ENCODE data around the gene CISD2.

CISD2 gene

GRCh38 chr4:102843938-102844337 lies 24.9 kb upstream of the CISD2 start:
- DNase-seq = no peak
- no peak for TF ChIP-seq CTCF (IDR thresholded peaks at IDR 0.05; ENCODE audit: low read depth, low read length)
- H3K9me3 ChIP-seq = no peaks in the 10 kb centered on the region
- no peak overlapping the region for H3K4me3 ChIP-seq (ENCODE audit: low read depth, low read length)
- H3K36me3 ChIP-seq = no peaks in the 10 kb centered on the region; the same call in 1 of the 2 replicates
- no peaks in the 10 kb centered on the region for H3K27me3 ChIP-seq
- H3K4me1 ChIP-seq = peaks cover 13% of the 10 kb centered on the region

GRCh38 chr4:102847687-102848086 lies 21.1 kb upstream of the CISD2 start:
- Histone ChIP-seq H3K4me3 (ENCODE audit: low read depth, low read length) (no peak overlapping the region), H3K36me3 (no peaks in the 10 kb centered on the region; the same call in 1 of the 2 replicates), H3K27me3 (no peaks in the 10 kb centered on the region), H3K4me1 (peaks cover 13% of the 10 kb centered on the region), H3K9me3 (no peaks in the 10 kb centered on the region)
- DNase-seq = no peak
- no peak for TF ChIP-seq CTCF (IDR thresholded peaks at IDR 0.05; ENCODE audit: low read depth, low read length)

GRCh38 chr4:102849579-102850104 lies 19.1 kb upstream of the CISD2 start:
- Histone ChIP-seq H3K36me3 (no peaks in the 10 kb centered on the region), H3K4me1 (peaks cover under 1% of the 10 kb centered on the region; the same call in 1 of the 2 replicates), H3K9me3 (no peaks in the 10 kb centered on the region), H3K27me3 (no peaks in the 10 kb centered on the region), H3K4me3 (ENCODE audit: low read depth, low read length) (no peak overlapping the region)
- no peak for TF ChIP-seq CTCF (IDR thresholded peaks at IDR 0.05; ENCODE audit: low read depth, low read length)
- DNase-seq = no peak

GRCh38 chr4:102850370-102850769 lies 18.4 kb upstream of the CISD2 start:
- Histone ChIP-seq H3K4me1 (no peaks in the 10 kb centered on the region), H3K9me3 (no peaks in the 10 kb centered on the region), H3K36me3 (no peaks in the 10 kb centered on the region), H3K27me3 (no peaks in the 10 kb centered on the region), H3K4me3 (ENCODE audit: low read depth, low read length) (no peak overlapping the region)
- TF ChIP-seq CTCF (IDR thresholded peaks at IDR 0.05; ENCODE audit: low read depth, low read length) = no peak
- DNase-seq = no peak

GRCh38 chr4:102858828-102859464 lies 9.8 kb upstream of the CISD2 start:
- TF ChIP-seq CTCF (IDR thresholded peaks at IDR 0.05; ENCODE audit: low read depth, low read length) = no peak
- Histone ChIP-seq H3K4me3 (ENCODE audit: low read depth, low read length) (no peak overlapping the region), H3K36me3 (no peaks in the 10 kb centered on the region), H3K9me3 (no peaks in the 10 kb centered on the region), H3K4me1 (no peaks in the 10 kb centered on the region), H3K27me3 (no peaks in the 10 kb centered on the region)
- DNase-seq = no peak

- TF ChIP-seq CTCF (IDR thresholded peaks at IDR 0.05; ENCODE audit: low read depth, low read length) = no peak
- H3K27me3 ChIP-seq = no peaks in the 10 kb centered on the region
Observed at GRCh38 chr4:102860611-102861324, 8.0 kb upstream of the CISD2 start.

More at GRCh38 chr4:102860611-102861324, 8.0 kb upstream of the CISD2 start:
- H3K36me3 ChIP-seq = no peaks in the 10 kb centered on the region
- no peak overlapping the region for H3K4me3 ChIP-seq (ENCODE audit: low read depth, low read length)
- no peaks in the 10 kb centered on the region for H3K9me3 ChIP-seq
- DNase-seq = no peak
- H3K4me1 ChIP-seq = no peaks in the 10 kb centered on the region
